GM12878 (cell line): ENCODE data around the gene PUS7. TPM values are rescaled to one million over a fixed set of nuclear protein-coding genes. Genes with fewer than 3 reads are reported as not detected.

ENCODE experiments used
- CEBPZ ChIP-seq: fragments of 150-350 bp; IDR thresholded peaks from 2 replicates; pipeline ENCODE4 v1.6.1; 2016; ENCODE audit warnings: low read depth, low read length
- CHD1 ChIP-seq: IDR thresholded peaks from 2 replicates; pipeline ENCODE4 v1.6.1; 2012; ENCODE audit warnings: low read depth, low read length, improper control_type of control experiment
- CHD4 ChIP-seq: fragments of 200-600 bp; sonication (generic); IDR thresholded peaks from 2 replicates; pipeline ENCODE4 v1.6.1; 2016; ENCODE audit warnings: mild to moderate bottlenecking
- CREM ChIP-seq: IDR thresholded peaks from 2 replicates; pipeline ENCODE4 v1.6.1; 2014; ENCODE audit warnings: antibody characterized with exemption, low read depth
- CUX1 ChIP-seq: IDR thresholded peaks from 2 replicates; pipeline ENCODE4 v1.6.1; 2012; ENCODE audit warnings: improper control_type of control experiment, low read depth, low read length; ENCODE audit not compliant: insufficient replicate concordance
- EGR1 ChIP-seq, 2 experiments: IDR thresholded peaks; 1 replicate in 1 of 2; 2 replicates in 1 of 2; pipeline ENCODE4 v1.6.1; 2011 to 2012; ENCODE audit warnings: low read depth in 2 of 2, low read length in 2 of 2, borderline replicate concordance in 1 of 2, mild to moderate bottlenecking in 1 of 2, moderate library complexity in 1 of 2
- FOXM1 ChIP-seq: IDR thresholded peaks from 2 replicates; pipeline ENCODE4 v1.6.1; 2012; ENCODE audit warnings: low read depth, mild to moderate bottlenecking, inconsistent platforms, low read length, moderate library complexity
- GATAD2B ChIP-seq: fragments of 450-650 bp; conservative IDR thresholded peaks from 2 replicates; pipeline ENCODE4 v1.6.1; 2017; ENCODE audit warnings: low read depth, mild to moderate bottlenecking, moderate library complexity
- MTA2 ChIP-seq: fragments of 450-650 bp; IDR thresholded peaks from 2 replicates; pipeline ENCODE4 v1.6.1; 2016; ENCODE audit warnings: low read depth, mild to moderate bottlenecking, moderate library complexity
- SKIL ChIP-seq: fragments of 450-650 bp; IDR thresholded peaks from 2 replicates; pipeline ENCODE4 v1.6.1; 2017; ENCODE audit warnings: mild to moderate bottlenecking, low read depth, inconsistent platforms; ENCODE audit not compliant: poor library complexity, severe bottlenecking
- SUZ12 ChIP-seq: fragments of 200-600 bp; sonication (generic); IDR thresholded peaks from one replicate; pipeline ENCODE4 v1.6.1; 2018; ENCODE audit warnings: antibody characterized with exemption, mild to moderate bottlenecking; ENCODE audit not compliant: unreplicated experiment
- ZNF274 ChIP-seq: IDR thresholded peaks from one replicate; pipeline ENCODE4 v1.8.0; 2011; ENCODE audit not compliant: insufficient read length, insufficient read depth
- ZNF687 ChIP-seq: fragments of 450-650 bp; IDR thresholded peaks from 2 replicates; pipeline ENCODE4 v1.6.1; 2017; ENCODE audit warnings: mild to moderate bottlenecking, moderate library complexity
- polyA plus RNA-seq, 11 experiments: library from polyadenylated mRNA; depleted of rRNA in 4 of 11; unstranded in 6 of 11; stranded (reverse) in 5 of 11; fragments of >200 nt; fragmentation: Nextera tagmentation in 4 of 11; fragmentation: Illumina TruSeq in 1 of 11; extraction: Ambion mirVana in 4 of 11; extraction: Trizol in 1 of 11; gene quantifications; 1 replicate in 1 of 11; 2 replicates in 10 of 11; pipeline versions ENCODE4 v1.2.1 to v1.2.3, GENCODE V29; 2011 to 2016; ENCODE audit warnings: inconsistent platforms in 2 of 11, missing spikeins in 2 of 11, low read depth in 1 of 11
- total RNA-seq, 4 experiments: library from RNA; depleted of rRNA in 3 of 4; stranded (reverse); fragments of >200 nt in 3 of 4; fragmentation: Illumina TruSeq in 1 of 4; extraction: Trizol in 1 of 4; gene quantifications; 2 replicates each; pipeline versions ENCODE4 v1.2.1 to v1.2.3, GENCODE V29; 2013 to 2021

PUS7 gene
- total and polyA plus RNA-seq, 10 of the 15 experiments (the other 5 are each of a cell fraction or from before 2014, with no cell fraction given): 5.6 to 28.5 (median 22.4) TPM

GRCh38 chr7:105521717-105522463, at the start of gene PUS7 (continued):
- TF ChIP-seq ZNF687: peak; percentile 22; the same call in 1 of the 2 replicates
- TF ChIP-seq FOXM1: no peak
- no peak for TF ChIP-seq CHD4
- peak; percentile 53 for TF ChIP-seq GATAD2B
- no peak for TF ChIP-seq CHD1
- no peak for TF ChIP-seq ZNF274
- TF ChIP-seq CUX1: no peak
- TF ChIP-seq SUZ12: no peak
- no peak for TF ChIP-seq CEBPZ
- no peak for TF ChIP-seq CREM
- peak in 1 of 2 experiments; percentile 78; a peak in 2 of 3 replicates for TF ChIP-seq EGR1 (IDR thresholded peaks at IDR 0.05; ENCODE audit: borderline replicate concordance in 1 of 2, low read depth in 2 of 2, low read length in 2 of 2)
- TF ChIP-seq MTA2: no peak
- TF ChIP-seq SKIL: no peak
